Germinal center (tissue), 1 donor: Measurements from ENCODE around the gene SCN3A.

Experiments
- DNase-seq: peaks from one replicate; pipeline ENCODE4 v3.0.0; 2012; ENCODE audit warnings: mixed read lengths, low spot score

SCN3A gene

GRCh38 chr2:165112133-165112573 is 91.7 kb downstream of the SCN3A start:
- no peak for DNase-seq

- DNase-seq = no peak
These were observed 93.5 kb downstream of the SCN3A start for GRCh38 chr2:165110394-165110793.

- DNase-seq = no peak
These were observed 93.9 kb downstream of the SCN3A start for GRCh38 chr2:165109915-165110314.

GRCh38 chr2:165105926-165106325 is 97.9 kb downstream of the SCN3A start:
- no peak for DNase-seq

- DNase-seq = no peak
These were observed 115.6 kb downstream of the SCN3A start for GRCh38 chr2:165087933-165088901.

- DNase-seq = no peak
These were observed 117.5 kb downstream of the SCN3A start for GRCh38 chr2:165086337-165086736.

- no peak for DNase-seq
These were observed 120.5 kb downstream of the SCN3A start for GRCh38 chr2:165083326-165083725.

- DNase-seq = no peak
These were observed 121.4 kb downstream of the SCN3A start for GRCh38 chr2:165082479-165082878.

GRCh38 chr2:165081276-165081675 is 122.6 kb downstream of the SCN3A start:
- no peak for DNase-seq

GRCh38 chr2:165079432-165079831 is 124.4 kb downstream of the SCN3A start:
- no peak for DNase-seq

GRCh38 chr2:165078913-165079312 is 124.9 kb downstream of the SCN3A start:
- no peak for DNase-seq

- DNase-seq = no peak
These were observed 129.0 kb downstream of the SCN3A start for GRCh38 chr2:165074884-165075283.

- no peak for DNase-seq
These were observed 129.5 kb downstream of the SCN3A start for GRCh38 chr2:165074323-165074722.

GRCh38 chr2:165070076-165070475 is 133.8 kb downstream of the SCN3A start:
- no peak for DNase-seq

- DNase-seq = no peak
These were observed 134.7 kb downstream of the SCN3A start for GRCh38 chr2:165069151-165069550.

GRCh38 chr2:165068487-165068757 is 135.4 kb downstream of the SCN3A start:
- no peak for DNase-seq

- DNase-seq = no peak
These were observed 136.0 kb downstream of the SCN3A start for GRCh38 chr2:165067643-165068486.

- no peak for DNase-seq
These were observed 139.1 kb downstream of the SCN3A start for GRCh38 chr2:165064743-165065142.

- DNase-seq = no peak
These were observed 143.4 kb downstream of the SCN3A start for GRCh38 chr2:165060411-165060810.

GRCh38 chr2:165058476-165059265 is 145.2 kb downstream of the SCN3A start:
- no peak for DNase-seq

GRCh38 chr2:165057931-165058330 is 145.9 kb downstream of the SCN3A start:
- no peak for DNase-seq

GRCh38 chr2:165057308-165057707 is 146.5 kb downstream of the SCN3A start:
- no peak for DNase-seq
